ENCODE results near the gene ERICH4. TPM values are rescaled to one million over a fixed set of nuclear protein-coding genes. Genes with fewer than 3 reads are reported as not detected.

ERICH4 gene
- total and polyA plus RNA-seq, 9 of the 15 experiments (the other 6 are each of a cell fraction or from before 2014, with no cell fraction given): not detected

DNA sequence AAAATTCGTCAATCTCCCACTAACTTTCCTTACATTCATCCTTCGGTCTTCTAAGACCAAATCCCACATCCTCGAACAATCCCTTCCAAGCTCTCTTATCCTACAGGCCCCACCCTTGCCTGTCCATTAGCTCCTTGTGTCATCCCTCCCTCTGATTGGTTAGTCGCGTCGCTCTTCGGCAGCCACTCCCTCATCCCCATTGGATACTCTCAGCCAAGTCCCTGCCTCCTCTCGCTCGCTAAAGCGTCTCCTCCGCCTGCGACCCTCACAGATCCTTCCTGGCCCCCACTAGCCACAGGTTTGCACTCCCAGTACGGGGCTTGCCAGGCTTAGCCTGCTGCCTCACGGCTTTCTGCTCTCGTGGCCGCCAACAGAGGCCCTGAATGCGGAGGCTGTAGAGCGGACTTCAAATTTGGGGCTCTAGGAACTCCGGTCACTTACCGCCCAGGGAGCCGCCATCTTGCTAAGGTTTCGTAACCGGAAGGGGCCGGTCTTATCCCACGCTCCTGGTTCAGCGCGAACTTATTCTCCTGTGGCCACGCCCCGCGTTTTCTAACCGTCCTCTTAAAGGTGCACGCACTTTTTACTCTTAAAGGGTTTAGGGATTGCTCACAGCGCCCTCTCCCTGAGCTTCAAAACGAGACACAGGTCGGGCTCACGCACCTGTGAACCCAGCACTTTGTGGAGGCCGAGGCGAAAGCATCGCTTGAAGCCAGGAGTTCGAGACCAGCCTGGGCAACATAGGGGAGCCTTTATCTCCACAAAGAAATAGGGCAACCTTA lies 3.3 kb upstream of the ERICH4 start, which contains the start of gene DMAC2 (continued):
- TF ChIP-seq, protein P1, sequence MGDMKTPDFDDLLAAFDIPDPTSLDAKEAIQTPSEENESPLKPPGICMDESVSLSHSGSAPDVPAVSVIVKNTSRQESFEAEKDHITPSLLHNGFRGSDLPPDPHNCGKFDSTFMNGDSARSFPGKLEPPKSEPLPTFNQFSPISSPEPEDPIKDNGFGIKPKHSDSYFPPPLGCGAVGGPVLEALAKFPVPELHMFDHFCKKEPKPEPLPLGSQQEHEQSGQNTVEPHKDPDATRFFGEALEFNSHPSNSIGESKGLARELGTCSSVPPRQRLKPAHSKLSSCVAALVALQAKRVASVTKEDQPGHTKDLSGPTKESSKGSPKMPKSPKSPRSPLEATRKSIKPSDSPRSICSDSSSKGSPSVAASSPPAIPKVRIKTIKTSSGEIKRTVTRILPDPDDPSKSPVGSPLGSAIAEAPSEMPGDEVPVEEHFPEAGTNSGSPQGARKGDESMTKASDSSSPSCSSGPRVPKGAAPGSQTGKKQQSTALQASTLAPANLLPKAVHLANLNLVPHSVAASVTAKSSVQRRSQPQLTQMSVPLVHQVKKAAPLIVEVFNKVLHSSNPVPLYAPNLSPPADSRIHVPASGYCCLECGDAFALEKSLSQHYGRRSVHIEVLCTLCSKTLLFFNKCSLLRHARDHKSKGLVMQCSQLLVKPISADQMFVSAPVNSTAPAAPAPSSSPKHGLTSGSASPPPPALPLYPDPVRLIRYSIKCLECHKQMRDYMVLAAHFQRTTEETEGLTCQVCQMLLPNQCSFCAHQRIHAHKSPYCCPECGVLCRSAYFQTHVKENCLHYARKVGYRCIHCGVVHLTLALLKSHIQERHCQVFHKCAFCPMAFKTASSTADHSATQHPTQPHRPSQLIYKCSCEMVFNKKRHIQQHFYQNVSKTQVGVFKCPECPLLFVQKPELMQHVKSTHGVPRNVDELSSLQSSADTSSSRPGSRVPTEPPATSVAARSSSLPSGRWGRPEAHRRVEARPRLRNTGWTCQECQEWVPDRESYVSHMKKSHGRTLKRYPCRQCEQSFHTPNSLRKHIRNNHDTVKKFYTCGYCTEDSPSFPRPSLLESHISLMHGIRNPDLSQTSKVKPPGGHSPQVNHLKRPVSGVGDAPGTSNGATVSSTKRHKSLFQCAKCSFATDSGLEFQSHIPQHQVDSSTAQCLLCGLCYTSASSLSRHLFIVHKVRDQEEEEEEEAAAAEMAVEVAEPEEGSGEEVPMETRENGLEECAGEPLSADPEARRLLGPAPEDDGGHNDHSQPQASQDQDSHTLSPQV (IDR thresholded peaks at IDR 0.05): no peak
- TF ChIP-seq ZNF134 (CRISPR knock-in tag; conservative IDR thresholded peaks at IDR 0.05) (no peak), HDAC1 (IDR thresholded peaks at IDR 0.05) (peak in 1 of 2 experiments; percentile 96; a peak in 2 of 4 replicates), FOXK2 (conservative IDR thresholded peaks at IDR 0.05 in 1 of 2, IDR thresholded peaks at IDR 0.05 in 1 of 2; ENCODE audit: low read depth in 2 of 2) (peak; percentile 19 to 40; a peak in 1 of 4 replicates), CXXC5 (CRISPR knock-in tag; IDR thresholded peaks at IDR 0.05) (peak; percentile 83), MBD2 (IDR thresholded peaks at IDR 0.05; ENCODE audit: borderline replicate concordance, low read depth) (peak; percentile 66), SOX6 (IDR thresholded peaks at IDR 0.05) (no peak), HLTF (IDR thresholded peaks at IDR 0.05) (no peak), SMAD3 (CRISPR knock-in tag; conservative IDR thresholded peaks at IDR 0.05) (no peak), ATF4 (CRISPR knock-in tag; IDR thresholded peaks at IDR 0.05) (no peak), FOXJ3 (CRISPR knock-in tag; IDR thresholded peaks at IDR 0.05) (no peak), ZNF274 (IDR thresholded peaks at IDR 0.05; ENCODE audit: borderline replicate concordance, low read depth, low read length) (no peak), NFIC (IDR thresholded peaks at IDR 0.05) (peak; percentile 25; the same call in 1 of the 2 replicates), FOXM1 (IDR thresholded peaks at IDR 0.05; ENCODE audit: low read depth) (peak; percentile 67; the same call in 1 of the 2 replicates), FOXM1 (CRISPR knock-in tag; IDR thresholded peaks at IDR 0.05; ENCODE audit: low read depth) (no peak), RBM39 (optimal IDR thresholded peaks at IDR 0.05; ENCODE audit: low read depth, low read length) (peak; percentile 51), SRSF7 (optimal IDR thresholded peaks at IDR 0.05; ENCODE audit: low read depth, low read length) (no peak), SETDB1 (IDR thresholded peaks at IDR 0.05; ENCODE audit: low read length) (no peak), CHD4 (IDR thresholded peaks at IDR 0.05; ENCODE audit: insufficient read depth, insufficient replicate concordance, low read depth, low read length, poor library complexity, severe bottlenecking) (no peak), SRF (CRISPR knock-in tag; IDR thresholded peaks at IDR 0.05) (peak in 1 of 2 experiments; percentile 70; a peak in 2 of 4 replicates), PTTG1 (tag; IDR thresholded peaks at IDR 0.05; ENCODE audit: low read depth) (no peak)
- TF ChIP-seq, protein P2, sequence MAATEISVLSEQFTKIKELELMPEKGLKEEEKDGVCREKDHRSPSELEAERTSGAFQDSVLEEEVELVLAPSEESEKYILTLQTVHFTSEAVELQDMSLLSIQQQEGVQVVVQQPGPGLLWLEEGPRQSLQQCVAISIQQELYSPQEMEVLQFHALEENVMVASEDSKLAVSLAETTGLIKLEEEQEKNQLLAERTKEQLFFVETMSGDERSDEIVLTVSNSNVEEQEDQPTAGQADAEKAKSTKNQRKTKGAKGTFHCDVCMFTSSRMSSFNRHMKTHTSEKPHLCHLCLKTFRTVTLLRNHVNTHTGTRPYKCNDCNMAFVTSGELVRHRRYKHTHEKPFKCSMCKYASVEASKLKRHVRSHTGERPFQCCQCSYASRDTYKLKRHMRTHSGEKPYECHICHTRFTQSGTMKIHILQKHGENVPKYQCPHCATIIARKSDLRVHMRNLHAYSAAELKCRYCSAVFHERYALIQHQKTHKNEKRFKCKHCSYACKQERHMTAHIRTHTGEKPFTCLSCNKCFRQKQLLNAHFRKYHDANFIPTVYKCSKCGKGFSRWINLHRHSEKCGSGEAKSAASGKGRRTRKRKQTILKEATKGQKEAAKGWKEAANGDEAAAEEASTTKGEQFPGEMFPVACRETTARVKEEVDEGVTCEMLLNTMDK (IDR thresholded peaks at IDR 0.05; ENCODE audit: borderline replicate concordance, insufficient read depth, low read depth, low read length, poor library complexity, severe bottlenecking): no peak
